NCI-H1105 (cell line): Measurements from ENCODE around the gene IKZF4.
"Not testable (repeated sequence)": the region's sequence is repeated elsewhere in the genome, so short reads cannot be mapped to it uniquely, and the experiment has no call there.

Experiments
- DNase-seq: peaks from one replicate; lab custom pipeline; 2025; lab: John Stamatoyannopoulos, UW

Gene IKZF4

DNA sequence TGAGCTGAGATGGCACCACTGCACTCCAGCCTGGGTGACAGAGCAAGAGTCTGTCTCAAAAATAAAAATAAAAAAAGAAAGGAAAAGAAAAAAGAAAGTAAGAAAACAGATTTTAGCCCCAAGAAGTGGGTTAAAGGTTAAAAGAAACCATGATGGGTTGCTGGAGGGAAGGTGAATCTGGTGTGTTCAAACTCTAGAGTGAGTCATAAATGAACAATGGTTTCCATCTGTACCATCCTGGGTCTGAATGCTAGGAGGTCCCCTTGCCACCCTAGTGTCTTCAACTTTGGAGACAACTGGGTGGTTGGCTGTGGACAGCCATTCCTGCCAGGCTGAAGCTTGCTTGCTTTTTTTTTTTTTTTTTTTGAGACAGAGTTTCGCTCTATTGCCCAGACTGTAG lies 19.3 kb downstream of the IKZF4 start:
- DNase-seq: no peak

DNA sequence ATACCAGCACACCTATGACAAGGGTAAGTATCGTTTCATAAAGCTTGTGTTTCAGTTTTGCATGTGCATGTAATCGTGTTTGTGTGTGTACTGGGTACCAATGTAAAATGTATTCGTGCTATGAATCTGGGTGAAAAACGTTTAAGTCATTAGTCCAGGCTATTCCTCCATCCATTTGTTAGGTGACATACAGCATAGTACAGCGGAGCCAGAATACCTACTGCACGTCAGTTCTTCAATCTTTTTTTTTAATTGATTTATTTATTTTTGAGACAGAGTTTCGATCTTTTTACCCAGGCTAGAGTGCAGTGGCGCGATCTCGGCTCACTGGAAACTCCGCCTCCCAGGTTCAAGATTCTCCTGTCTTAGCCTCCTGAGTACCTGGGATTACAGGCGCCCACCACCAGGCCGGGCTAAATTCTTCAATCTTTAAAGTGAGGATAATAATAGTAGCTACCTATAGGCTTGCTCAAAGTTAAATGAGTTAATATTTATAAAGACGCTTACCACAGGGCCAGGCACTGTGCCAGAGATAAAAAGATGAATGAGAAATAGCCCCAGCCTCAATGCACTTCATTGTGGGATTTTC lies 20.2 kb downstream of the IKZF4 start:
- DNase-seq: no peak

DNA sequence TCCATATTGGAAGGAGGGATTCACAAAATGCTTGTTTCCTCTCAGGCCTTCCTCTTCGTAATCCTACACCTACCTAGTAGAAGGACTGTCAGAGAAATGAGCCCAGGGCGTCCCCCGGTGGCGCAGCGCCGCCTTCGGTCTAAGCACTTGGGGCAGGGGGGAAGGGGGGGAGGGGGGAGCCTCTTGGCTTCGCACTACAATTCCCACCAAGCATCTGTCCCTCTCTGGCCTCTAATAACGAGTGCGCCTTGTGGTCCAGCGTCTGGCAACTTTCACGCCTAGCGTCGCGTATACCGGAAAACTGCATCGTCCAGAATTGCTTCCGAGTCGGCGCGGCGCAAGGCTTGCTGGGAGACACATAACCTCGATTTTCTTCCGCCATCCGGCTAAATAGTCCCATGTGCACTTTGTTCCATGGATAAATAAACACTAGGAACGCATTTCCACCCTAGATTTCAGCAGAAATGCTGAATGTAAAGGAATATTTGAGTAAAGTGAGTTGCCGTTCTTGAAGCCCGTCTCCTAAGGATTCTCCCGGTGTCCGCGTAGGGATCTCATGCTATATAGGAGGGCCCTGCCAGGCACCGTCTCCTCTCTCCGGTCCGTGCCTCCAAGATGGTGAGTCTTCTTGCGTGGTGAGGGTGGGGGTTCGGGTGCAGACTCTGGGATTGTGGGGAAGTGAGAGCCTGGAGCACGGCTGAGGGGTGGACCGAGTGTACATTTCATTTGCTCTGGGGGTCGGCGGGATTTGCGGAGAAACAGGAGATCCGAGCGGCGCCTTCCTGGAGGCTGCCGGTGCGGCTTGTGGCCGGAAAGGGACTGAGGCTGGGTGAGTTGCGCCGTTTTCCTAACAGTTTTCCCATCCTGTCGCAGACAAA lies 20.9 kb downstream of the IKZF4 start, which contains the start of gene RPS26:
Gene RPS26 (plus strand): TSS at position 367 of the 878 bp plus-strand sequence. CDS start 249 bp downstream, at position 616.
- DNase-seq: peak; percentile 91

DNA sequence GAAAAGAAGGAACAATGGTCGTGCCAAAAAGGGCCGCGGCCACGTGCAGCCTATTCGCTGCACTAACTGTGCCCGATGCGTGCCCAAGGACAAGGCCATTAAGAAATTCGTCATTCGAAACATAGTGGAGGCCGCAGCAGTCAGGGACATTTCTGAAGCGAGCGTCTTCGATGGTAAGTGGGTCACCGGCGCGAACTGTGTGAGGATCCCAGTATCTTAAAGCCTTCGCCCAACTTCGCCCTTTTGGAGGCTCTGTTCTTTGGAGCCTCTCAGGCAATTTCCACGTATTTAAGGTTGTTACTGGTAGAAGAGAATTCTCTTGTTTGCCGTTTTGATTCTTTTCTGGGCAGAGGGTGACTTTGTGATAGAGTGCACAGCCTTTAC lies 21.6 kb downstream of the IKZF4 start:
- not testable (repeated sequence) for DNase-seq

DNA sequence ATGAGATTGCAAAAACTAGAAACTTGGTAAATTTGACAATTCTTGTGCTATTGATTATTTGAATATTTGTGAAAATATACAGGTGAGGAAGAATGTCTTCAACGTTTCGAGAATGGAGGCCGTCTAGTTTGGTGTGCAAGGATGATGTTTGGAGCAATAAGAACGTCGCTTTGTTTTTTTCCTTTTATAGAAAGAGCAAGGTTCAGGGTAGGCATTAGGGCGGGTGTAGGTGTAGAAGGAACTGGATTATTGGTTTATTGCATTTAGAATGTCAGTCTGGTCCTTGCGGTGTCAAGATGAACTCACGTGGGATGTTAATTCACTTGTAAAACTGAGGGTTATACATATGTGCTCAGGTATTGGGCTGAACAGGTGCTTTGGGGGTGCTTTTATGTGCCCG lies 22.0 kb downstream of the IKZF4 start:
- DNase-seq: no peak

DNA sequence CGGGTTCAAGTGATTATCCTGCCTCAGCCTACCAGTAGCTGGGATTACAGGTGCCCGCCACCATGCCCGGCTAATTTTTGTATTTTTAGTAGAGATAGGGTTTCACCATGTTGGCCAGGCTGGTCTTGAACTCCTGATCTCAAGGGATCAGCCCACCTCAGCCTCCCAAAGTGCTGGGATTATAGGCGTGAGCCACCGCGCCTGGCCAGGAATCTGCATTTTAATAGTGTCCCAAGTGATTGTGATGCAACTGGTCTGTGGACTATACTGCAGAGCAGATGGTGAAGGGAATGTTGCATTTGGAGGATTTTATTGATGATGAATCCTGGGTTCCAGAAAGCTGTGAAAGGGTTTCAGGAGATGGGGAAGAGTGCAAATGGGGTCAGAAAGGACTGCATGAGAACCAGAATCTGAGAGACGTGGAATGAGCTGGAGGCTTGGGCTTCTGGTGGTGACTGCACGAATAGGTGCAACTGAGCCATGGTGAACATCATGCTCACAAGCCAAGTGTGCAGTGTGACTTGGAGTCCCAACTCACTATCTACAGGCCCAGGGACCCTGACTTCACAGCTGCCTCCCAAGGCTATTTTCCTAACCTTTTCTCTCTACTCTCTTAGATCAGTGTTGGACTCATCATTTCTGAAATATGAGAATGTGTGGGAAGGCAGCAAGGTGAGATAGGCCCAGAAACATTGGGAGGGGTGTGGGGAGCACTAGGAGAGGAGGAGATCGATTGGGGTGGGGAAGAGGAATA lies 25.4 kb downstream of the IKZF4 start:
- DNase-seq: no peak

DNA sequence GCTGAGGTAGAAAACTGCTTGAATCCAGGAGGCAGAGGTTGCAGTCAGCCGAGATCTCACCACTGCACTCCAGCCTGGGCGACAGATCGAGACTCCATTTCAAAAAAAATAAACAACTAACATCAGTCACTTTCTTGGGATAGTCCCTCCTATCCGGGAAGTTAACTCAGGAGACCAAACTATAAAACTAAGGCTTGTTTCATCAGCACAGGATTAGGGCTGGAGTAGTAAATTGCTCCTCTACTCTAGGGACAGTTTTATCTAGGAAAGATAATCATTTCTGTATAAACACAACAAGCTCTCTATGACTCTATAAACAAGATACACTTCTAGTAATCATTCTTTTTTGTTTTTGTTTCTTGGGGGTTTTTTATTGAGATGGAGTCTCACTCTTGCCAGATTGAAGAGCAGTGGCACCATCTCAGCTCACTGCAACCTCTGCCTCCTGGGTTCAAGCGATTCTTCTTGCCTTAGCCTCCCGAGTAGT lies 32.6 kb downstream of the IKZF4 start:
- no peak for DNase-seq

DNA sequence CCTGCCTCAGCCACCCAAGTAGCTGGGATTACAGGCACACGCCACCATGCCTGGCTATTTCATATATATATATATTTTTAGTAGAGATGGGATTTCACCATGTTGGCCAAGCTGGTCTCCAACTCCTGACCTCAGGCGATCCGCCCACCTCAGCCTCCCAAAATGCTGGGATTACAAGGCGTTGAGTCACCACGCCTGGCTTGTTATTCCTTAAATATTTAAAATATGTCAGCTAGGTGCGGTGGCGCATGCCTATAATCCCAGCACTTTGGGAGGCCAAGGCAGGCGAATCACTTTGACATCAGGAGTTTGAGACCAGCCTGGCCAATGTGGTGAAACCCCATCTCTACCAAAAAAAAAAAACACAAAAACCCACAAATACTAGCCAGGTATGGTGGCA lies 39.1 kb downstream of the IKZF4 start:
- not testable (repeated sequence) for DNase-seq

DNA sequence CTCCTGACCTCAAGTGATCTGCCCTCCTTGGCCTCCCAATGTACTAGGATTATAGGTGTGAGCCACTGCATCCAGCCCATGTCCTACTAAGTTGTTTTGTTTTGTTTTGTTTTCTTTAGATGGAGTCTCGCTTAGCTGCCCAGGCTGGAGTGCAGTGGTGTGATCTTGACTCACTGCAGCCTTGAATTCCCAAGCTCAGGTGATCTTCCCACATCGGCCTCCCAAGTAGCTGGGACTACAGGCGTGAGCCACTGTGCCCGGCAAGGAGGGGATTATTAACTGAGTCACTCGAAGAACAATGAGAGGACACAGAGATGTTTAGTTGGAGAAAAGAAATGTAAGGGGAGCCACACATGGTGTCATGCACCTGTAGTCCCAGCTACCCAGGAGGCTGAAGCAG lies 41.1 kb downstream of the IKZF4 start:
- DNase-seq: no peak

DNA sequence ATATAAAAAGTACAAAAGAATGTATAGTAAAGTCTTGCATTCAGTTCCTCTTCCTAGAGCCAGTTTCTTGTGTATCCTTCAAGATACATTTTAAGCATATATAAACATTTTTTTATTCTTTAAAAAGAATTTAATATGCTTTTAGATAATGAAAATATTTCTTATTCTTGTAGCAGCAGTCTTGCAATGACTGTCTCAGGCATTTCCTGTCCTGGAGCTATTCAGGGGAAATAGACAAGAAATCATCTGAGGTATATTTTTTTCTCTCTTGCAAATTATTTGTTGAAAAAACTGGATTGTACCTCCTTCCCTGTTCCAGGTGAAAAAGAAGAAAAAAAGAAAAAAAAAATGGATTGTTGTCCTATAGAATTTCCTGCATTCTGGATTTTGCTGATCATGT lies 42.2 kb downstream of the IKZF4 start:
- no peak for DNase-seq

DNA sequence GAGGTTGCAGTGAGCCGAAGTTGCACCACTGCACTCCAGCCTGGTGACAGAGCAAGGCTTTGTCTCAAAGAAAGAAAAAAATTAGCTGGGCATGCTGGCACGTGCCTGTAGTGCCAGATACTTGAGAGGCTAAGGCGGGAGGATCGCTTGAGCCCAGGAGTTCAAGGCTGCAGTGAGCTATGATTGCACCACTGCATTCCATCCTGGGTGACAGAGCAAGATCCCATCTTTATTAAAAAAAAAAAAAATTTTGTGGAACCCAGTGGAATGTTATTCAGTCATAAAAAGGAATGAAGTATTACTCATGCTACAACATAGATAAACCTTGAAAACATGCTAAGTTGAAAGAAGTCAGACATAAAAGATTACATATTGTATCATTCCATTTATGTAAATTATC lies 50.8 kb downstream of the IKZF4 start:
- no peak for DNase-seq

DNA sequence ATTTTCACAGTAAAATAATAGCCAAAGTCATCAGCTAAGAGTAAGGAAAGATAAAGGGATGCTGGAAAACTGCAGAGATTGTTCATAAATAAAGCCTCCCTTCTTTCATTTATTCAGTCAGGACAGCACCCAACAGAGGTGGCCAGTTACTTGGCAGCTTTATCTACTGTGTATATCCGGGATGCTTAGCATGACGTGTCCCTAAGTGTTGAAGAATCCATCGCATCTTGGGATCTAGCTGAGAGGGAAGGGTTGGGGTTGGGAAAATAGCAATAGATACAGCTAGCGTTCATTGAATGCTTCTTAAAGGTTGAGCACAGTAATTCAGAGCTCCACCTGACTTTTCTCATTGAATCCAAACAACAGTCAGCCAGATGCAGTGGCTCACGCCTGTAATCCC lies 53.6 kb downstream of the IKZF4 start:
- DNase-seq: no peak

DNA sequence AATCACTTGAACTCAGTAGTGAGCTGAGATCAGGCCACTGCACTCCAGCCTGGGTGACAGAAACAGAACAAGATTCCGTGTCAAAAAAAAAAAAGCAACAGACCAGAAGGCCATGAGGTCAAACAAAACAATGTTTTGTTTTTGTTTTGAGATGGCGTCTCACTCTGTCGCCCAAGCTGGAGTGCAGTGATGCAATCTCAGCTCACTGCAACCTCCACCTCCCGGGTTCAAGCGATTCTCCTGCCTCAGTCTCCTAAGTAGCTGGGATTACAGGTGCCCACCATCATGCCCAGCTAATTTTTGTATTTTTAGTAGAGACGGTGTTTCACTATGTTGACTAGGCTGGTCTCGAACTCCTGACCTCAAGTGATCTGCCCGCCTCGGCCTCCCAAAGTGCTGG lies 57.1 kb downstream of the IKZF4 start:
- not testable (repeated sequence) for DNase-seq

DNA sequence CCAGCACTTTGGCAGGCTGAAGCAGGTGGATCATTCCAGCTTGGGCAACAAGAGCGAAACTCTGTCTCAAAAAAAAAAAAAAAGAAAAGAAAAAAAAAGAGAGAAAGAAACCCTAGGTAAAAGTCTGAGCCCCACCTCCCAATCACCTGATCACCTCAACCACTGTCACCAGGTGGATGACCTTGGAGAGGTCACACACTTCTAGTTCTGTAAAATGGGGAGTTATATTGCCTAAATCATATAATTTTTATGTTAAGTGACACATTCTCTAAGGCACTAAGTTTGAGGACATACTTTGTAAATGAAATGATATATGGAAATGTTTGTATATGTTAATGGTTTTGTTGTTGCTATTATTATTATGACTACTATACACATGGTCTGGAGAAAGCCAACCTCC lies 57.6 kb downstream of the IKZF4 start:
- no peak for DNase-seq

DNA sequence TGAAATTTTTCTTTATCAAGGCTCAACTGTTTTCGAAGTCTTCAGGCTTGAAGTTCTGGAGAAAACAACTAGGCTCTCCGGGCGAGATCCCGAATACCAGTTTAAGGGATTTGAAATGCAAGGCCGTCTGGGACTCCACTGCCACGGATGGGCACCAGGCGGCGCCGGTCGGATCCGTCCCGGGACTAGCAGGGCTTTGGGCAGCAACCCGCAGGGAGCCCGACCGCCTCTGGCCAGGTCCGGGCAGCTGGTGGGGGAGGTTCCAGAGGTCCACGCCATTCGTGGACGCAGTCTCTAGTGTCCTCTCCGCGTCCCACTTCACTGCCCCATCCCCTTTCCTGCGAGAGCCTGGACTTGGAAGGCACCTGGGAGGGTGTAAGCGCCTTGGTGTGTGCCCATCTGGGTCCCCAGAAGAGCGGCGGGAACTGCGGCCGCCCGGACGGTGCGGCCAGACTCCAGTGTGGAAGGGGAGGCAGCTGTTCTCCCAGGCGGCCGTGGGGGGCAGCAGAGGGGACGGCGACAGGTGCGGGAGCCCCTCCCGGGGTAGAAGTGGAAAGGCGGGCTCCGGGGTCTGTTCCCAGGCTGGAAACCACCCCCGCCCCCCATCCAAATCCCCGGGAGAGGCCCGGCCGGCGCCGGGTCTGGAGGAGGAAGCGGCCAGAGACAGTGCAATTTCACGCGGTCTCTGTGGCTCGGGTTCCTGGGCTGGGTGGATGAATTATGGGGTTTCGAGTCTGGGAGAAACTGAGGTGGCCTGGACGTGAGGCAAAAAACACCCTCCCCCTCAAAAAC lies 58.3 kb downstream of the IKZF4 start:
- peak; percentile 17 for DNase-seq

DNA sequence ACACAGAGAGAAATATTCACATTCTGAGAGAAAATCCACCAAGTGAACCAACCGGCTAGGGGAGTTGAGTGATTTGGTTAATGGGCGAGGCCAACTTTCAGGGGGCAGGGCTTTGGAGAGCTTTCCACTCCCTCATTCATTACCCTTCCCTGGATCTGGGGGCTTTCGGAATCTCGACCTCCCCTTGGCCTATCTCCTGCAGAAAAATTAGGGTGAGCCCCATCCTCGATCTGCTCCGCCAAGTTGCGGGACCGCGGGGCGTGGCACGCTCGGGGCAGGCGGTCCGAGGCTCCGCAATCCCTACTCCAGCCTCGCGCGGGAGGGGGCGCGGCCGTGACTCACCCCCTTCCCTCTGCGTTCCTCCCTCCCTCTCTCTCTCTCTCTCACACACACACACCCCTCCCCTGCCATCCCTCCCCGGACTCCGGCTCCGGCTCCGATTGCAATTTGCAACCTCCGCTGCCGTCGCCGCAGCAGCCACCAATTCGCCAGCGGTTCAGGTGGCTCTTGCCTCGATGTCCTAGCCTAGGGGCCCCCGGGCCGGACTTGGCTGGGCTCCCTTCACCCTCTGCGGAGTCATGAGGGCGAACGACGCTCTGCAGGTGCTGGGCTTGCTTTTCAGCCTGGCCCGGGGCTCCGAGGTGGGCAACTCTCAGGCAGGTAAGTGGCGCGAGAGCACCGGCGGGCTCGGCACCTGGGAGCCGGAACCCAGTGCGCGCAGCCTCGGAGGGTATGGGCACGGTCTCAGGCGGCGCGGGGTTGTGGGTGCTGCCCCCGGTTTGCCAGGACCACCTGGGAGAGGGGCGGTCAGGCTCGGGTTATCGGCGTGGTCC lies 59.1 kb downstream of the IKZF4 start, which contains the start of gene ERBB3:
Gene ERBB3 (plus strand): TSS at position 443 of the 833 bp plus-strand sequence. CDS start 136 bp downstream, at position 579.
- no peak for DNase-seq

DNA sequence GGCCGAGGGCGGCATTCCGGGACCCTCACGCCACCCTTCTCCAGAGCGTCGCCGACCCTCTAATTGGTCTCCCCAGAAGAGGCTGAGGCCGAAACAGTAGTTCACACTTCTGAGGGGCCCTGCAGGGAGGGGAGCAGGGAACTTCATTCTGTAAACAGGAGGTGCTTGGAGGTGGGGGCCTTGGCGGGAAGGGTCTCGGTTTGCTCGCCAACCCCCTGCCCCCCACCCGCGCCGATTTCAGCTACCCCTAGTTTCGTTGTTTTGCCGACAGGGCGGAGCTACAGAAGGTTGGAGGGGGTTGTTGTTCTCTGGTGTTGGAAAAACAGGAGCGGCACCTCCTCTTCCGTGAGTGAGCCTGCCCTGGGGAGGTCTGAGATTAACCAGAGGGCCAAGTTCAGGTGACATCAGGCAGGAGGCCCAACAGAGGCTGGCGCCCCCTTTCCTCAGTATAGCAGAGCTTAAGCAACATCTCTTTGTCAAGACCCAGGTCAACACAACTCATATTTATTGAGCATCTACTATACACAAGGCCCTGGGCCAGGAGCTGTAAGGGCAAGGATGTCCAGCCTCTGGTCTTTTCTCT lies 59.8 kb downstream of the IKZF4 start:
- DNase-seq: no peak

DNA sequence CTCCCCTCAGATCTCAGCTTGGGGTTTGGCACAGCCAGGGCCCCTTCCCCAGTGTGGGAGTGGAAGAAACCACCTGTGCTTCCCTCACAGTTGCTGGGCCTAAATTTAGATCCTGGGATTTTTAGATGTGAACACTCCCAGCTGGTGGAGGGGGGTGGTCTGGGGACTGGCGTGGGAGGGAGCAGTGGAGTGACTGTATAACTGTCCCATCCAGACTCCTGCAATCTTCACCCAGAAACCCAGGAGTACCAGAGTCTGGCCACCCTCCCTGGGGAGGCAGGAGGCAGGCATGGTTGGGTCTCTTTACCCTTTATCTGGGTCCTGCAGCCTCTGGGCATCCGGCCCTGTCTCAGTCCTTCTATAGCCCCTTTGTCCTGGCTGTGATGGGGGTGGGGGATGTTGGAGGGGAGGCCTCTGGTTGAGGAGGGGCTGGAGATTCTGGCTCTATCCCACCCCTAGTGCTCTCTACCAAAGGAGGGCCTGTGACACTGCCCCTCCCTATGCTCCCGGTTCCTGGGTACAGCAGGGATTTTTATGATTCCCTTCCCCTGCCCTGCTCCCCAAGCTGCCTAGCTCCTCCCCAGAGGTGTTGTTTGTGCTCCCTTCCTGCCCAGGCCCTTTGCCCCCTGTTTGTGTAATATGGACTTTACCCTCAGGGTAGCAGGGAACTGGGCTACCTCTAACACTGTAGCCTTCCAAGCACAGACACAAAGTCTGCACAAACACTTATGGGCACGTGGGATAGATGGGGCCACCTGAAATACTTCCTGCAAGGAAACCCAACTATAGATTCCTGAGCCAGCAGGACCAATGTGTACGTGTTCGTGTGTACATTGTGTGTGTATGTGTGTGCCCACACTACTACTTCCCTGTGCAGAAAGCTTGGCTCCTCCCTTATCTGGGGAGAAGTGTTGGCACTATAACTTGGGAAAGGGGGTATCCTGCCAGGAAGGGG lies 60.8 kb downstream of the IKZF4 start:
- no peak for DNase-seq

DNA sequence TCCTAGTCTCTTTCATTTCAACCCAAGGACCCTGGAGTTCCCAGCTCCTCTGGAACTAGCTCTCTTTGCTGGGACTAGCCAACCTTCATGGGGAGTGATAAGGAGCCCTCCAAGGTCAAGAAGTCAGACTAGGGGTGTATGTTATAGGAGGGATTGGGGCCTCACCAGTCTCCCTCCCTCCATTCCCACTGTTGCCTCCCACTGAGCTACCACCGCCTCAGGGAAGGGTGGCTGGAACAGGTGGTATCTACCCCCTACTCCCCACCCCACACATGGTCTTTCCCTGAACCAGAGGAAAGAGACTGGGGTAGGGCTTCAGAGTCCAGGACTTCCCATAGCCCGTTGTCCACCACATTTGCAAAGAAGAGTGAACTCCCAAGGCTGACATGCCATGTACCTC lies 61.5 kb downstream of the IKZF4 start:
- DNase-seq: no peak
